PC-3 (cell line): Measurements from ENCODE around the gene BTNL3.

ENCODE experiments used
- EZH2 ChIP-seq: fragments of 300-600 bp; sonication (generic); IDR thresholded peaks from one replicate; pipeline ENCODE4 v1.6.1; 2017; ENCODE audit warnings: antibody characterized with exemption, mild to moderate bottlenecking, low read length; ENCODE audit not compliant: unreplicated experiment
- EZH2phosphoT487 ChIP-seq: fragments of 300-600 bp; sonication (generic); IDR thresholded peaks from 2 replicates; pipeline ENCODE4 v1.6.1; 2018; ENCODE audit warnings: mild to moderate bottlenecking, antibody characterized with exemption, low read length, borderline replicate concordance
- TF ChIP-seq, protein P1 (sequence below): fragments of 300-600 bp; sonication (generic); conservative IDR thresholded peaks from 2 replicates; pipeline ENCODE4 v1.5.1; 2017; ENCODE audit warnings: antibody characterized with exemption, low read depth, mild to moderate bottlenecking, low read length

DNA sequence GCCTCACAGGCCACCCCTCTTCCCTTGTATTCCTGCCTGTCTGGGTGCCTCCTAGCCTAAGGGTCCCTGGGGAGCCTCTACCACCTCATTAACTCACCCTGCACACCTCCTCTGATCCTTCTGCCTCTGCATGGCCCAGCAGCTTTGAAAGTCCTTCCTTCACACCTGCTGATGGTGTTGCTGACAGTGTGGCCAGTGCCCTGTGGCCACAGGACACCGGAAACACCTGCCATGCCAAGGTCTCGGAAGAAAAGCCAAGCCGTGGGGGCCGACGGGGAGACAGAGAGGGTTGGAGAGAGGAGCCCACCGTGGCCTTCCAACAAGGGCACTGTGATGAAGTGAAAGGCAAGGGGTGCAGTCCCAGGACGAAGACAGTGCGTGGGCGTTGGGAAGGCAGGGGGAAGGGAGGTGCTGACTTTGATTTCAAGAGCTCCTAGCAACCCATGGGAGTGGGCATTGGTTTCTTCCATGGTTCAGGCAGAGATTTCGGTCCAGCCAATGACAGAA is 55.5 kb downstream of the BTNL3 start:
- TF ChIP-seq, protein P1, sequence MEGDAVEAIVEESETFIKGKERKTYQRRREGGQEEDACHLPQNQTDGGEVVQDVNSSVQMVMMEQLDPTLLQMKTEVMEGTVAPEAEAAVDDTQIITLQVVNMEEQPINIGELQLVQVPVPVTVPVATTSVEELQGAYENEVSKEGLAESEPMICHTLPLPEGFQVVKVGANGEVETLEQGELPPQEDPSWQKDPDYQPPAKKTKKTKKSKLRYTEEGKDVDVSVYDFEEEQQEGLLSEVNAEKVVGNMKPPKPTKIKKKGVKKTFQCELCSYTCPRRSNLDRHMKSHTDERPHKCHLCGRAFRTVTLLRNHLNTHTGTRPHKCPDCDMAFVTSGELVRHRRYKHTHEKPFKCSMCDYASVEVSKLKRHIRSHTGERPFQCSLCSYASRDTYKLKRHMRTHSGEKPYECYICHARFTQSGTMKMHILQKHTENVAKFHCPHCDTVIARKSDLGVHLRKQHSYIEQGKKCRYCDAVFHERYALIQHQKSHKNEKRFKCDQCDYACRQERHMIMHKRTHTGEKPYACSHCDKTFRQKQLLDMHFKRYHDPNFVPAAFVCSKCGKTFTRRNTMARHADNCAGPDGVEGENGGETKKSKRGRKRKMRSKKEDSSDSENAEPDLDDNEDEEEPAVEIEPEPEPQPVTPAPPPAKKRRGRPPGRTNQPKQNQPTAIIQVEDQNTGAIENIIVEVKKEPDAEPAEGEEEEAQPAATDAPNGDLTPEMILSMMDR: no peak
- TF ChIP-seq EZH2phosphoT487 (no peak), EZH2 (no peak)
